ENCODE results near the gene PCDHGA12.

DNA sequence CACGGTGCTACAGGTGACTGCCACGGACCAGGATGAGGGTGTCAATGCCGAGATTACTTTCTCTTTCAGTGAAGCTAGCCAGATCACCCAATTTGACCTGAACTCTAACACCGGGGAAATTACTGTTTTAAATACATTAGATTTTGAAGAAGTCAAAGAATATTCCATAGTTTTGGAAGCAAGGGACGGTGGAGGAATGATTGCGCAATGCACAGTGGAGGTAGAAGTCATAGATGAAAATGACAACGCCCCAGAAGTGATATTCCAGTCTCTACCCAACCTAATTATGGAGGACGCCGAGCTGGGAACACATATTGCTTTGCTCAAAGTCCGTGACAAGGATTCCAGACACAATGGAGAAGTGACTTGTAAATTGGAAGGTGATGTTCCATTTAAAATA is 41.6 kb upstream of the PCDHGA12 start:
- TF ChIP-seq POLR2A (IDR thresholded peaks at IDR 0.05; ENCODE audit: low read depth, low read length), result no peak
- no peak for TF ChIP-seq POLR2AphosphoS5 (IDR thresholded peaks at IDR 0.05; ENCODE audit: low read depth, low read length)
